Epithelial cell of proximal tubule (primary cell): ENCODE measurements around the gene MAST4. TPM values are rescaled to one million over a fixed set of nuclear protein-coding genes. Genes with fewer than 3 reads are reported as not detected.

Source experiments
- DNase-seq: peaks from one replicate; pipeline ENCODE4 v3.0.0-alpha.2; 2011; ENCODE audit warnings: low read depth
- H3K4me3 ChIP-seq: 2 replicates; pipeline ENCODE4 v1.5.1; 2011; ENCODE audit warnings: low read depth, mild to moderate bottlenecking, low read length
- CTCF ChIP-seq: conservative IDR thresholded peaks from 2 replicates; pipeline ENCODE4 v1.5.1; 2012; ENCODE audit warnings: low read depth, mild to moderate bottlenecking, low read length
- total RNA-seq: library from RNA; depleted of rRNA; stranded (reverse); fragments of >200 nt; gene quantifications from 2 replicates; pipeline ENCODE4 v1.2.3, GENCODE V29; 2015

The MAST4 gene
- total RNA-seq, 1 donor from 2014 or later: 17.3 TPM

GRCh38 chr5:66896171-66896570 is 300.0 kb downstream of the MAST4 start:
- H3K4me3 ChIP-seq: no peak overlapping the region
- no peak for DNase-seq
- TF ChIP-seq CTCF: no peak

DNA sequence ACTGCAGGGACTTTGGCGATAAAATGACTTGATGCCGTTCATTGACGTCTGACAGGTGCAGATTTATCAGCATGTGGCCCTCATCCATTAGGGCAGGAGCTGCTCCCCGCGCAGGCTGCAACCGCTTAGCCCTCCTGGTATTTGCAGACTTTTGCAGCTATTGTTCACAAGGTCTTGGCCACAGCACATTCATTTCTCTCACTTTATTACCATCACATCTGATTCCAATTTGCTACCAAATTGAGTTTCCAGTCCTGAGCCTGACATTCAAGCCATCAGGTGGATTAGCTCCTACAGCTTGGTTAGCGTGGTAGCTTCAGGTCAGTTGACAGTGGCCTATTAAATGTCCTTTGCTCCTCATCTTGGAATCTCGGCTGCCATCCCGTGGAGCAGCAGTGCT is 301.2 kb downstream of the MAST4 start:
- no peak for TF ChIP-seq CTCF
- no peak for DNase-seq
- H3K4me3 ChIP-seq: no peak overlapping the region

DNA sequence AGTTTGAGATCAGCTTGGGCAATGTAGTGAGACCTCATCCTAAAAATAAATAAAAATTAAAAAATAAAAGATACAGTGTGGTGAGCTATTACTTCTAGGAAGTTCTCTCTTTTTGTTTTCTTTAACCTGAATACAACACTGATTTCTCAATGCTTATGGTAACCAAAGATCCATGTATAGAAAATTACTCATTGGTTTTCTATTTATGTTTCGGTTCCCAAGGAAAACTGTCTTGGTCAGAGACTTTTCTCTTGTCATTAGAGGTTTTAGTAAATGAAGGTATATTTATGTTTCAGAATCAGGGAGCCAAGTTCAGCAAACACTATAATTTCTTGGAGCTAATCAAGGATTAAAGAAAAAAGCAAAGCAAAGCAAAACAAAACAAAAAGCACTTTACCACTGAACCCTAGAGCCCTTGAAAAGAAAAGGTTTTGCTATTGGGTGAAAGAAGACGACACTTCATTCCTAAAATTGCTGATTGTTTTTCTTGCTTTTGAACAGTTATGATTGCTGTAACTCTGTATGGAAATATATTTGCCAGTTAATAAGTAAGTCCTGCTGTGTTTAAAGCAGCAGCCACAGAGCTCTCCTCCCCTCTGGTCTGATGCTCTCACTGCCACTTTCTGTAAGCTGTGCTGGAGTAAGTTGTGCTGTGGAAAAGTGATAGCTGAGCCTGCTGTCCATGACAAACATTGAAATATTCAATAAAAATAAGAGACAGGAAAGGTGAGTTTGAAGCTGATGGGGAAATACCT is 302.2 kb downstream of the MAST4 start:
- H3K4me3 ChIP-seq: no peak overlapping the region
- no peak for DNase-seq
- TF ChIP-seq CTCF: no peak

GRCh38 chr5:66903218-66903617 is 307.0 kb downstream of the MAST4 start:
- DNase-seq: no peak
- H3K4me3 ChIP-seq: no peak overlapping the region
- TF ChIP-seq CTCF: no peak

DNA sequence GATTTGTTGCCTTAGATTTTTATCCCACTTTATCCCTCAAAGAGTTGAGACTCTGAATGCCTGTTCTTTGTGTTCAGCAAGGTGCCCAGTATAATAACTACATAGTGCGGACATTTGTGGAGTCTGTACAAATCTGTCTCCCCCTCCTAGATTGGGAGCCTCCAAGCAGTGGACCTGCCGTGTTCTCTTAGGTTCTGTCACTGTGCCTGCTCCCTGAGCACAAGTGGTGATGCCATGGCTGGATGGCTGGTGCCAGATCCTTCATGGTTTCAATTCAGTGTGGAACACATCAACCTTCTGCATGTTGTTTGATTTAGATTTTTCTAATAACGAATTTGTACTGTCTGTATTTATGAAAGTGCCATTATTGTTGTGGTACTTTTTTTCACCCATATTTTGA is 307.5 kb downstream of the MAST4 start:
- no peak for DNase-seq
- no peak overlapping the region for H3K4me3 ChIP-seq
- TF ChIP-seq CTCF: no peak

GRCh38 chr5:66904189-66904588 is 308.0 kb downstream of the MAST4 start:
- no peak overlapping the region for H3K4me3 ChIP-seq
- no peak for TF ChIP-seq CTCF
- DNase-seq: no peak

- TF ChIP-seq CTCF: no peak
- no peak for DNase-seq
- no peak overlapping the region for H3K4me3 ChIP-seq
Measured at GRCh38 chr5:66906021-66906420, 309.8 kb downstream of the MAST4 start.
